Measurements from ENCODE around the gene TTLL9.

- TF ChIP-seq CTCF (conservative IDR thresholded peaks at IDR 0.05) = no peak
- no peak for TF ChIP-seq ZFX (IDR thresholded peaks at IDR 0.05)
These were observed 118.1 kb downstream of the TTLL9 start for GRCh38 chr20:31988430-31989015.
